ENCODE data around the gene POU6F2. TPM values are rescaled to one million over a fixed set of nuclear protein-coding genes. Genes with fewer than 3 reads are reported as not detected.

Gene POU6F2
- total RNA-seq, 4 donors from 2014 or later, result not detected

DNA sequence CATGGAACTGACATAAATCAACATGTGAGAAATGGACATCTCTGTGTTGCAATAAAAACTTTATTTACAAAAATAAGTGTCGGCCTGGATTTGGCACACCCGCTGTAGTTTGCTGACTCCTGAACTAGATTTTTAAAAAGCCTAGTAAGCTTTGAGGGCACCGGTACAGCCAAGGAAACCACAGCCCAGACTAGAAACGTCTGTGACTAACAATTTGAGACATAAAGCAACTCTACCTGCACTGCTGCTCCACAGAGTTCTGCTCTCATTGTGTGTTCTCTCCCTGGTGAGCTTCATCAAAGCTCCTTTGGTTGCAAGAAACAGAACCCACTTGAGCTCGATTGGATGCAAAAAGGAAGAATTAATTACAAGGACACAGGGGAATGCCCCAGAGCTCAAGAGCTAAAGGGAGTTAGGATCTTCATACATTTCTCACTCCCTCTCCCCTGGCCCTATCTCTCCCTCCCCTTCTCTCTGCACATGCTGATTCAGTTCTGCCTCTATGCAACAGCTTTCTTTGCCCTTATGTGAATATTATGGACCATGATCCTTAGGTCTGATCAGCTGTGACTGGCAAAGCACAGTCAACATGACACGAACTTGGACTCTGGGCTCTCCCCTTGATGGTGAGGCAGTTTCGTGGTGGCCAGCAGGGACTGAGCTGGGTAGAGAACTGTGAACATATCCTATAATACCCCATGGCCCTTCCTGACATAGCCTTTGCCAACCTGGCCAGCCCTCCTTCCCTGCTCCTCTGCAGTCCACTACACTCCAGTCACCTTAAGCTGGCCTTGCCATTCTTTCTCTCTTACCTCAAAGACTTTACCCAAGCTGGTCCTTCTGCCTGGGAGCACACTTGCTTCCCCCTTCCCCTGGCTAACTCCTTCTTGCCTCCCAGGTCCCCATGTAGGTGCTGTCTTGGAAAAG is 511.0 kb downstream of the POU6F2 start:
- Histone ChIP-seq H3K4me3 (no peak overlapping the region), H3K36me3 (no peaks in the 10 kb centered on the region), H3K4me1 (no peaks in the 10 kb centered on the region), H3K27ac (no peak overlapping the region), H3K9me3 (no peaks in the 10 kb centered on the region), H3K27me3 (peaks cover 7% of the 10 kb centered on the region)
- no peak for DNase-seq (ENCODE audit: low spot score in 2 of 2)
- TF ChIP-seq, protein P1, sequence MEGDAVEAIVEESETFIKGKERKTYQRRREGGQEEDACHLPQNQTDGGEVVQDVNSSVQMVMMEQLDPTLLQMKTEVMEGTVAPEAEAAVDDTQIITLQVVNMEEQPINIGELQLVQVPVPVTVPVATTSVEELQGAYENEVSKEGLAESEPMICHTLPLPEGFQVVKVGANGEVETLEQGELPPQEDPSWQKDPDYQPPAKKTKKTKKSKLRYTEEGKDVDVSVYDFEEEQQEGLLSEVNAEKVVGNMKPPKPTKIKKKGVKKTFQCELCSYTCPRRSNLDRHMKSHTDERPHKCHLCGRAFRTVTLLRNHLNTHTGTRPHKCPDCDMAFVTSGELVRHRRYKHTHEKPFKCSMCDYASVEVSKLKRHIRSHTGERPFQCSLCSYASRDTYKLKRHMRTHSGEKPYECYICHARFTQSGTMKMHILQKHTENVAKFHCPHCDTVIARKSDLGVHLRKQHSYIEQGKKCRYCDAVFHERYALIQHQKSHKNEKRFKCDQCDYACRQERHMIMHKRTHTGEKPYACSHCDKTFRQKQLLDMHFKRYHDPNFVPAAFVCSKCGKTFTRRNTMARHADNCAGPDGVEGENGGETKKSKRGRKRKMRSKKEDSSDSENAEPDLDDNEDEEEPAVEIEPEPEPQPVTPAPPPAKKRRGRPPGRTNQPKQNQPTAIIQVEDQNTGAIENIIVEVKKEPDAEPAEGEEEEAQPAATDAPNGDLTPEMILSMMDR (IDR thresholded peaks at IDR 0.05), result no peak
- TF ChIP-seq EP300 (IDR thresholded peaks at IDR 0.05) (no peak), POLR2A (IDR thresholded peaks at IDR 0.05) (no peak), POLR2AphosphoS5 (IDR thresholded peaks at IDR 0.05) (no peak)
- 71% methylated on average over 7 of the region's 7 CpGs for WGBS

DNA sequence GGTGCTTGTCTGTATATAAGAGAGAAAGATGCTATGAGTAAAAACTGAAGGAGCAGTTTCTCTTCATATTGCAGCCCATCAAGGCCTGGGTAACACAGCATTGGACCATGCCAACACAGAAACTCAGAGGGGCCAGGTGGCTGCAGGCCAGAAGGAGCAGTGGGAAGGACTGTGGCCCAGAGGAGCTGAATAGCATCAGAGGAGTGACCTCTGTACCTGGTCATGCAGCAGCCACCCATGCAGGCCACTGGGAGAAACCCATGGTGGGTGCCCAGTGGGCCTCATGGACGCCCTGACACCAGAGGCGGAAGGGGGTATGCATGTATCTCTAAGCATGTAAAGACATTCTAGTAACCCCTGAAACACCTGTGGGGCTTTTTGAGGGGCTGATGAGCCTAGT is 512.6 kb downstream of the POU6F2 start:
- H3K27ac ChIP-seq, result no peak overlapping the region
- H3K36me3 ChIP-seq, result no peaks in the 10 kb centered on the region
- H3K9me3 ChIP-seq, result no peaks in the 10 kb centered on the region
- H3K4me1 ChIP-seq, result no peaks in the 10 kb centered on the region
- no peak for DNase-seq (ENCODE audit: low spot score in 2 of 2)
- peaks cover 7% of the 10 kb centered on the region for H3K27me3 ChIP-seq
- no peak overlapping the region for H3K4me3 ChIP-seq
- 75% methylated on average over 2 of the region's 2 CpGs for WGBS
- TF ChIP-seq, protein P1 (IDR thresholded peaks at IDR 0.05), result no peak
- no peak for TF ChIP-seq POLR2AphosphoS5 (IDR thresholded peaks at IDR 0.05)
- TF ChIP-seq POLR2A (IDR thresholded peaks at IDR 0.05), result no peak
- TF ChIP-seq EP300 (IDR thresholded peaks at IDR 0.05), result no peak

DNA sequence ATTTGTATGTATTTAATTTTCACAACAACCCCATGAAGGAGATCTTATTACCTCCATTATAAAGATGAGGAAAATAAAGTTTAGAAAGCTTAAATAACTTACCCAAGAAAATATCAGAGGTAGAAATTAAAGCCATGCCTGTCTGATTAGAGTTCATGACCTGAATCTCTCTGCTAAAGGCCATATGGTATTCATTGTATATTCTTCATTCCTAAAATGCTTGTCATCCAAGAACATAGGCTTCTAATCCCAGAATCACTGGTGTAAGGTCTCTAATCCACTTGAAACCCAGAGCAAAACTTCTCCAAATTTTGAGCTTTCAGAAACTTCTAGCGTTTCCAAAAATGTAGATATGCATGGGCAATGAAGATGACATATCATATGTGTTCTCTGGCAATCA is 516.2 kb downstream of the POU6F2 start:
- TF ChIP-seq POLR2AphosphoS5 (IDR thresholded peaks at IDR 0.05) (no peak), EP300 (IDR thresholded peaks at IDR 0.05) (no peak), POLR2A (IDR thresholded peaks at IDR 0.05) (no peak)
- TF ChIP-seq, protein P1 (IDR thresholded peaks at IDR 0.05), result no peak
- no peaks in the 10 kb centered on the region for H3K4me1 ChIP-seq
- H3K4me3 ChIP-seq, result no peak overlapping the region
- WGBS, result 64% methylated on average over 1 of the region's 1 CpG
- no peak overlapping the region for H3K27ac ChIP-seq
- H3K36me3 ChIP-seq, result no peaks in the 10 kb centered on the region
- H3K9me3 ChIP-seq, result no peaks in the 10 kb centered on the region
- DNase-seq (ENCODE audit: low spot score in 2 of 2), result no peak
- H3K27me3 ChIP-seq, result peaks cover 2% of the 10 kb centered on the region

DNA sequence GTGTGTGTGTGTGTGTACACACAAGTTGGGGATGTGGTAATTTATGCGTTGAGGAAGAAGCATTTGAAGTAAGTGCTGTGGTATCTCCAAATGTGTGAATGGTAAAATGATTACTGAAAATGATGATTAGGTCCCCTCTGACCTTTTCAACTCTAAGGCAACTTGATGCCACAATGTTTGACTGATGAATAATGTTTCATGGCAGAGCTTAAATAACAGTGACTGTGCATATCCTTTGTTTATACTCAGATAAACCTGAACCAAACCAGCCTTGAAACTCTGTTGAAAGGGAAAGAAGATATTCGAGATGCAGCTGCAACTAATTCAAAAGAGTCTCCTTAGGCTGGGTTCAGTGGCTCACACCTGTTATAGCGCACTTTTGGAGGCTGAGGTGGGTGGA is 523.6 kb downstream of the POU6F2 start:
- no peak for DNase-seq (ENCODE audit: low spot score in 2 of 2)
- Histone ChIP-seq H3K27ac (no peak overlapping the region), H3K36me3 (no peaks in the 10 kb centered on the region), H3K4me3 (no peak overlapping the region), H3K27me3 (no peaks in the 10 kb centered on the region), H3K4me1 (no peaks in the 10 kb centered on the region), H3K9me3 (no peaks in the 10 kb centered on the region)
- 83% methylated on average over 3 of the region's 3 CpGs for WGBS
- TF ChIP-seq POLR2AphosphoS5 (IDR thresholded peaks at IDR 0.05) (no peak), POLR2A (IDR thresholded peaks at IDR 0.05) (no peak), EP300 (IDR thresholded peaks at IDR 0.05) (no peak)
- TF ChIP-seq, protein P1 (IDR thresholded peaks at IDR 0.05), result no peak

DNA sequence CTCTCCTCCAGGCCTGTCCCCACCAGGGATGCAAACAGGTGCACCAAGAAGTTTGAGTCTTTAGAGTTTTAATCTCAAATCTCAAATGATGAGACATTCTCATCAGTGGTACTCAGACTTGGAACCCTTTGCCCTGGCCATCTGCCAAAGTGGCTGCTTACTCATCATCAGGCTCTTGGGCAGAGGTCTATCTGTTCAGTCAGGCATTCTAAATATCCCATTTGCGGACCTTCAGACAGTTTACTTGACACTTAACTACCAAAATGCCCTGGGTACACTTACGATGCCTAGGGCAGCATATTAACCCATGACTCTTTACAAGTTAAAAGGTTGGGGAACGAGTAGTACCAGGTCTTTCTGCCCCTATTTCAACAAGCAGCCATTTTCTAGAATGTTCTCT is 527.3 kb downstream of the POU6F2 start:
- no peaks in the 10 kb centered on the region for H3K4me1 ChIP-seq
- no peak for DNase-seq (ENCODE audit: low spot score in 2 of 2)
- H3K36me3 ChIP-seq, result no peaks in the 10 kb centered on the region
- no peak overlapping the region for H3K4me3 ChIP-seq
- no peak overlapping the region for H3K27ac ChIP-seq
- no peaks in the 10 kb centered on the region for H3K9me3 ChIP-seq
- TF ChIP-seq POLR2A (IDR thresholded peaks at IDR 0.05) (no peak), EP300 (IDR thresholded peaks at IDR 0.05) (no peak), POLR2AphosphoS5 (IDR thresholded peaks at IDR 0.05) (no peak)
- TF ChIP-seq, protein P1 (IDR thresholded peaks at IDR 0.05), result no peak
- 40% methylated on average over 3 of the region's 3 CpGs for WGBS
- no peaks in the 10 kb centered on the region for H3K27me3 ChIP-seq

Data from suprapubic skin (tissue), 4 donors.